ENCODE measurements around the gene ZNF552. TPM values are rescaled to one million over a fixed set of nuclear protein-coding genes. Genes with fewer than 3 reads are reported as not detected.
A peak's percentile ranks its signal among the peaks of the same experiment; 100 is the strongest.
"Not testable (repeated sequence)": the region's sequence is repeated elsewhere in the genome, so short reads cannot be mapped to it uniquely, and the experiment has no call there.

ZNF552 gene
- total RNA-seq, 1 donor from 2014 or later: 8.8 TPM

DNA sequence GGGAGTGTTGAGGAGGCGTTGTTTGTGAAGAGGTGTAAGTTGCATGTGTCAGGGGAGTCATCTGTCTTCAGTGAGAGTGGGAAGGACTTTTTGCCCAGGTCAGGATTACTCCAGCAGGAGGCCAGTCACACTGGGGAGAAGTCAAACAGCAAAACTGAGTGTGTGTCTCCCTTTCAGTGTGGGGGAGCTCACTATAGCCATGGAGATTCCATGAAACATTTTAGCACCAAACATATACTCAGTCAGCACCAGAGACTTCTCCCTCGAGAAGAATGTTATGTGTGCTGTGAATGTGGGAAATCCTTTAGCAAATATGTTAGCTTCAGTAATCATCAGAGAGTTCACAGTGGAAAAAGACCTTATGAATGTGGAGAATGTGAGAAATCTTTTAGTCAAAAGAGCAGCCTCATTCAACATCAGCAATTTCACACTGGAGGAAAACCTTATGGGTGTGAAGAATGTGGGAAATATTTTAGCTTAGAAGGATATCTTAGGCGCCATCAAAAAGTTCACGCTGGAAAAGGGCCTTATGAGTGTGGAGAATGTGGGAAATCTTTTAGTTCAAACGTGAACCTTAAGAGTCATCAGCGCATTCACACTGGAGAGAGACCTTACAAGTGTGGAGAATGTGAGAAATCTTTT lies 26.5 kb upstream of the ZNF552 start:
- Mint-ChIP-seq H3K36me3 (ENCODE audit: low read depth) (peaks cover 4% of the 10 kb centered on the region), H3K4me1 (no peaks in the 10 kb centered on the region), H3K9me3 (no peaks in the 10 kb centered on the region), H3K4me3 (no peak overlapping the region), H3K27me3 (ENCODE audit: low read depth) (no peaks in the 10 kb centered on the region), H3K27ac (ENCODE audit: unreplicated experiment) (no peak overlapping the region)
- DNase-seq (ENCODE audit: low read depth, low spot score): no peak
- TF ChIP-seq, protein P1, sequence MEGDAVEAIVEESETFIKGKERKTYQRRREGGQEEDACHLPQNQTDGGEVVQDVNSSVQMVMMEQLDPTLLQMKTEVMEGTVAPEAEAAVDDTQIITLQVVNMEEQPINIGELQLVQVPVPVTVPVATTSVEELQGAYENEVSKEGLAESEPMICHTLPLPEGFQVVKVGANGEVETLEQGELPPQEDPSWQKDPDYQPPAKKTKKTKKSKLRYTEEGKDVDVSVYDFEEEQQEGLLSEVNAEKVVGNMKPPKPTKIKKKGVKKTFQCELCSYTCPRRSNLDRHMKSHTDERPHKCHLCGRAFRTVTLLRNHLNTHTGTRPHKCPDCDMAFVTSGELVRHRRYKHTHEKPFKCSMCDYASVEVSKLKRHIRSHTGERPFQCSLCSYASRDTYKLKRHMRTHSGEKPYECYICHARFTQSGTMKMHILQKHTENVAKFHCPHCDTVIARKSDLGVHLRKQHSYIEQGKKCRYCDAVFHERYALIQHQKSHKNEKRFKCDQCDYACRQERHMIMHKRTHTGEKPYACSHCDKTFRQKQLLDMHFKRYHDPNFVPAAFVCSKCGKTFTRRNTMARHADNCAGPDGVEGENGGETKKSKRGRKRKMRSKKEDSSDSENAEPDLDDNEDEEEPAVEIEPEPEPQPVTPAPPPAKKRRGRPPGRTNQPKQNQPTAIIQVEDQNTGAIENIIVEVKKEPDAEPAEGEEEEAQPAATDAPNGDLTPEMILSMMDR (conservative IDR thresholded peaks at IDR 0.05): no peak

DNA sequence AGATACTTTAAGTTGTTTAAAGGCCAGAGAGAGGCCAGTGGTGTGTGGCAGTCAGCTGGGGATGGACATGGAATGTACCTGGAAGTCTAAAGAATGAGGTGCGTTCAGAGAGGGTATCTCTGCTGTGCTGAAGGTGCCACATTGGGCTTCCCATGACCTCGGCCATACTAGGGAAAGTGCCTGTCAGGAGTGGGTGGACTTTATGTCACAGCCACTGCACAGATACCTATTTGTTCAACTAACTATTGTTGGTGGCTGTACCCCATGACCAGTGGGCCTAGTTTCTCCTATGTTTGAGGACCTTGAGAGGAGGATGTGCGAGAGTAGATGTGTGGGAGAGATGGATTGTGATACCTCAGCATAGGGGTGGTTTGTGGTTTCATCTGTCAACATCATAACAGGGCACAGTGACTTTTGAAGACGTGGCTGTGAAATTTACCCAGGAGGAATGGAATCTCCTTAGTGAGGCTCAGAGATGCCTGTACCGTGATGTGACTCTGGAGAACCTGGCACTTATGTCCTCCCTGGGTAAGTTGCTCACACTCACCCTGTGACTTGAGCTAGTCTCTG lies 24.0 kb upstream of the ZNF552 start:
- not testable (repeated sequence) for H3K36me3 Mint-ChIP-seq (ENCODE audit: low read depth); H3K4me1 Mint-ChIP-seq; H3K4me3 Mint-ChIP-seq; DNase-seq (ENCODE audit: low read depth, low spot score); H3K27ac Mint-ChIP-seq (ENCODE audit: unreplicated experiment); H3K27me3 Mint-ChIP-seq (ENCODE audit: low read depth); H3K9me3 Mint-ChIP-seq

DNA sequence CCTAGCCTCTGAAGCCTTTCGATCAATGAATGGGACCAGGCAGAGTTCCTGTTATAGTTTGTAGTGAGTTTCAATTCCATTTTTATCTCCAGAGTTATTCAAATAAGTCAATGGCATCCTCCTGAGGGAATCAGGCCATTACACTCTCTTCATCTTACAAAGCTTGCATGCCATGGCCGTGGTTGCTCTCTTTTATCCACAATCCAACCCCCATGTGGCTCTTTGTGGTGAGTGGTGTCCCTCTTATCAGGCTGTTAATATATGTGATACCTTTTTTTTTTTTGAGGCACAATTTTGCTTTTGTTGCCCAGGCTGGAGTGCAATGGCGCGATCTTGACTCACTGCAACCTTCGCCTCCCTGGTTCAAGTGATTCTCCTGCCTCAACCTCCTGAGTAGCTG lies 22.3 kb upstream of the ZNF552 start:
- H3K4me1 Mint-ChIP-seq; H3K4me3 Mint-ChIP-seq; H3K27me3 Mint-ChIP-seq (ENCODE audit: low read depth); H3K9me3 Mint-ChIP-seq; H3K36me3 Mint-ChIP-seq (ENCODE audit: low read depth); DNase-seq (ENCODE audit: low read depth, low spot score); H3K27ac Mint-ChIP-seq (ENCODE audit: unreplicated experiment): not testable (repeated sequence)

DNA sequence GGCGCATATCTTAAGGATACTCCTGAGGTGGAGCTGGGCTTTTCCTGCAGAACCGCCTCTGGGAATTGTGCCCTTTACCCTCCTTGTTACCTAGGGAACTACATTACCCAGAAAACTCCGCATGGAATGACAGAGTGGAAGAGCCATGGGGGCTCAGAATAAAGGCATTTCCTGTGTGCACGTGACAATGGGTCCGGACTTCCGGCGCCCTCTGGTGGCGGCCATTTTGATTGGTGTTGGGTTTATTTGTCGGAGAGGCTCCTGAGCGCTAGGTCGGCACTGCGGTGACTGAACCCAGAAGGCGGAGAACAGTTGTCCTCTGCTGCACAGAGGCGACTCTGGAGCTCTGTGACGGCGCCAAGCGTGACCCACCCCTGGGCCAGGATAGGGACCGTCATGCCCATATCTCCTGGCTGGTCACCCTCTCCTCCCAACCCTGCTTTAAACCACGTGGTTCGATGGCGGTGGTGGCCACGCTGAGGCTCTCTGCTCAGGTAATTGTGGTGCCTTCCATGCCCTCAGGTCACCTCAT lies 15.4 kb upstream of the ZNF552 start, which contains the start of gene ZNF587B:
TSS of gene ZNF587B (plus strand) at position 229 of the 532 bp plus-strand sequence. CDS start at position 459, 230 bp downstream.
- Mint-ChIP-seq H3K4me1 (peaks cover 27% of the 10 kb centered on the region), H3K27me3 (ENCODE audit: low read depth) (no peaks in the 10 kb centered on the region), H3K4me3 (peak within 1 kb of the TSS; percentile 94), H3K9me3 (no peaks in the 10 kb centered on the region), H3K27ac (ENCODE audit: unreplicated experiment) (peak within 1 kb of the TSS; percentile 83), H3K36me3 (ENCODE audit: low read depth) (peaks cover 22% of the 10 kb centered on the region)
- peak; percentile 83 for DNase-seq (ENCODE audit: low read depth, low spot score)
- TF ChIP-seq, protein P1 (conservative IDR thresholded peaks at IDR 0.05): peak; percentile 67

DNA sequence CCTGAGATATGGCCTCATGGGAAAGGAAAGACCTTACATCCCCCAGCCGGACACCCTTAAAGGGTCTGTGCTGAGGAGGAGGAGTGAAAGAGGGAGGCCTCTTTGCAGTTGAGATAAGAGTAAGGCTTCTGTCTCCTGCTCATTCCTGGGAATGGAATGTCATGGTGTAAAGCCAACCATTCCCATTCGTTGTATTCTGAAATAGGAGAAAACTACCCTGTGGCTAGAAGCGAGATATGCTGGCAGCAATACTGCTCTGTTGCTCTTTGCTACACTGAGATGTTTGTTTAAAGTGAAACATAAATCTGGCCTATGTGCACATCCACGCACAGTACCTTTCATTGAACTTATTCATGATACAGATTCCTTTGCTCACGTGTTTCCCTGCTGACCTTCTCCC lies 14.6 kb upstream of the ZNF552 start:
- Mint-ChIP-seq H3K36me3 (ENCODE audit: low read depth) (peaks cover 22% of the 10 kb centered on the region), H3K27me3 (ENCODE audit: low read depth) (no peaks in the 10 kb centered on the region), H3K27ac (ENCODE audit: unreplicated experiment) (peak overlapping the region; percentile 3), H3K4me1 (peaks cover 27% of the 10 kb centered on the region), H3K4me3 (peak overlapping the region; percentile 94), H3K9me3 (no peaks in the 10 kb centered on the region)
- TF ChIP-seq, protein P1 (conservative IDR thresholded peaks at IDR 0.05): no peak
- no peak for DNase-seq (ENCODE audit: low read depth, low spot score)

DNA sequence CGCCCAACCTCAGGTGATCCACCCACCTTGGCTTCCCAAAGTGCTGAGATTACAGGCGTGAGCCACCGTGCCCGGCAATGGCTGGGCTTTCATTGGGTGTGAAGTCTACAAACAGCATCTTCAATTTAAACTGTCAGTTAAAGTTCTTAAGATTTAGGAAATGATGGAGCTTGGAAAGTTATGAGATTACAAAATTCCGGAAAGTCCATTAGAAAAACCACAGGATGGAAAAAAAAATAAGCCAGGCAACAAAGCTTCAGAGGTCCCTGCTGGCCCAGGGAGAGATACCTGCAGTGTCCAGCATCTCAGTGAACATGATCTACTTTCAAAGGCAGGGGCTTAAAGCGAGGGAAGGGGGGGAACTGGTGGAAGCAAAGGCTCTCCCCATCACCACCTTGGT lies 10.8 kb upstream of the ZNF552 start:
- Mint-ChIP-seq H3K4me1 (peaks cover 27% of the 10 kb centered on the region), H3K36me3 (ENCODE audit: low read depth) (peaks cover 18% of the 10 kb centered on the region)
- no peak for DNase-seq (ENCODE audit: low read depth, low spot score)

DNA sequence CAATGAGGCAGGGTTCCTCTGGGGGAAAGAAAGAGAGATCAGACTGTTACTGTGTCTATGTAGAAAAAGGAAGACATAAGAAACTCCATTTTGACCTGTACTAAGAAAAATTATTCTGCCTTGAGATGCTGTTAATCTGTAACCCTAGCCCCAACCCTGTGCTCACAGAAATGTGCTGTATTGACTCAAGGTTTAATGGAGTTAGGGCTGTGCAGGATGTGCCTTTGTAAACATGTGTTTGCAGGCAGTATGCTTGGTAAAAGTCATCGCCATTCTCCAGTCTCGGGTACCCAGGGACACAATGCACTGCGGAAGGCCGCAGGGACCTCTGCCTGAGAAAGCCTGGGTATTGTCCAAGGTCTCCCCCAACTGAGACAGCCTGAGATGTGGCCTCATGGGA lies 8.9 kb upstream of the ZNF552 start:
- H3K4me1 Mint-ChIP-seq: peaks cover 29% of the 10 kb centered on the region
- H3K27ac Mint-ChIP-seq (ENCODE audit: unreplicated experiment); H3K27me3 Mint-ChIP-seq (ENCODE audit: low read depth); H3K9me3 Mint-ChIP-seq; H3K4me3 Mint-ChIP-seq; DNase-seq (ENCODE audit: low read depth, low spot score): not testable (repeated sequence)
- peaks cover 14% of the 10 kb centered on the region for H3K36me3 Mint-ChIP-seq (ENCODE audit: low read depth)

More for the DNA sequence above, 10.8 kb upstream of the ZNF552 start:
- TF ChIP-seq, protein P1 (conservative IDR thresholded peaks at IDR 0.05): no peak
- Mint-ChIP-seq H3K4me3 (peak overlapping the region; percentile 56), H3K27me3 (ENCODE audit: low read depth) (no peaks in the 10 kb centered on the region), H3K9me3 (no peaks in the 10 kb centered on the region), H3K27ac (ENCODE audit: unreplicated experiment) (no peak overlapping the region)

DNA sequence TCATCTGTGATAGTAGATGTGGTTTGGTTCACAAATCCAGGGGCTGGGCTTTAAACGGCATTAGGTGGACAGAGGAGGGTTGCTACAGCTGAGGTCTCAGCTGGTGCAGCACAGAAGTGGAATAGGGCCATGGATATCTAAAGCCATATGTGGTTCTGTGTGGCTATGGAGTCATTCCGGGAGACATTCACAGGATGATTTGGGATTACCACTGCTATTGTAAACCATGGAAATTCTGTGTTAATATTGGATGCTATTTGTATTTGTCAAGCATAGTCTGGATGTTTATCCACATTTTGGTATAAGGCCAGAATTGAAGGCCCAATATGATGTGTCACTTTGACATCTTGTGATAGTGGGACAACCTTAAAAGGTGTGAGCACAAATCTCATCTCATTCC lies 8.4 kb upstream of the ZNF552 start:
- H3K27ac Mint-ChIP-seq (ENCODE audit: unreplicated experiment); H3K9me3 Mint-ChIP-seq; DNase-seq (ENCODE audit: low read depth, low spot score); H3K27me3 Mint-ChIP-seq (ENCODE audit: low read depth): not testable (repeated sequence)
- H3K36me3 Mint-ChIP-seq (ENCODE audit: low read depth): peaks cover 14% of the 10 kb centered on the region
- peak overlapping the region; percentile 47 for H3K4me3 Mint-ChIP-seq
- H3K4me1 Mint-ChIP-seq: peaks cover 33% of the 10 kb centered on the region

DNA sequence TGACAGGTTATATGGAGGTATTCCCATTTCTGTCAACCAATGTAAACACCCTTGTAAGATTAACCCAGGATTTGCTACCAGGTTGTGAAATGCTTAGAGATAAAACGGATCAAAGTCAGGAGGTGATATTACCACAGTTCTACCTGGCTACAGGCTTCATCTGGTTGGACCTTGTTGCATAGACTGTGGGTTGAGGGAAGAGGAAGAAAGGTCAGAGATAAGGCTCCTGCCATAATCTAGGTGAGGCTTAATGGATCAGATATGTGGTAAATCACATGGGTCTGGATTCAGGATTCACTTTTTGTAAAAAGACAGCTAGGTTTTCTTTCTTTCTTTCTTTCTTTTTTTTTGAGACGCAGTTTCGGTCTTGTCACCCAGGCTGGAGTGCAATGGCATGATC lies 6.8 kb upstream of the ZNF552 start:
- Mint-ChIP-seq H3K4me3 (peak overlapping the region; percentile 54), H3K36me3 (ENCODE audit: low read depth) (peaks cover 10% of the 10 kb centered on the region), H3K4me1 (peaks cover 33% of the 10 kb centered on the region)
- H3K9me3 Mint-ChIP-seq; H3K27ac Mint-ChIP-seq (ENCODE audit: unreplicated experiment); H3K27me3 Mint-ChIP-seq (ENCODE audit: low read depth); DNase-seq (ENCODE audit: low read depth, low spot score): not testable (repeated sequence)
